Epithelial cell of esophagus (primary cell): ENCODE results near the gene POLR2A.

Experiments used
- DNase-seq: peaks from one replicate; pipeline ENCODE4 v3.0.0; 2010; ENCODE audit warnings: low read depth
- H3K4me3 ChIP-seq: 2 replicates; pipeline ENCODE4 v1.5.1; 2011; ENCODE audit warnings: mild to moderate bottlenecking, low read length, control low read depth
- CTCF ChIP-seq: IDR thresholded peaks from 2 replicates; pipeline ENCODE4 v1.5.1; 2011; ENCODE audit warnings: low read depth, mild to moderate bottlenecking, low read length, control low read depth, inconsistent platforms; ENCODE audit not compliant: insufficient read depth; ENCODE audit errors: missing control alignments

Gene POLR2A

GRCh38 chr17:7444682-7445618, 39.2 kb upstream of the POLR2A start, which contains the start of gene CHRNB1:
CHRNB1 (plus strand) TSS chr17:7445061; CDS start chr17:7445128, 67 bp downstream.
- H3K4me3 ChIP-seq = peak within 1 kb of the TSS; percentile 21
- DNase-seq = peak; percentile 50
- TF ChIP-seq CTCF = no peak

GRCh38 chr17:7445619-7445968, 38.6 kb upstream of the POLR2A start:
- peak; percentile 47 for DNase-seq
- no peak for TF ChIP-seq CTCF
- peak overlapping the region; percentile 21 for H3K4me3 ChIP-seq

GRCh38 chr17:7448461-7448860, 35.7 kb upstream of the POLR2A start:
- no peak for TF ChIP-seq CTCF

GRCh38 chr17:7459961-7460545, 24.1 kb upstream of the POLR2A start:
- DNase-seq = no peak
- H3K4me3 ChIP-seq = no peak overlapping the region
- TF ChIP-seq CTCF = no peak

More at GRCh38 chr17:7448461-7448860, 35.7 kb upstream of the POLR2A start:
- no peak for DNase-seq
- no peak overlapping the region for H3K4me3 ChIP-seq

- no peak for DNase-seq
- no peak for TF ChIP-seq CTCF
- no peak overlapping the region for H3K4me3 ChIP-seq
Observed at GRCh38 chr17:7460850-7461660, 23.1 kb upstream of the POLR2A start.

GRCh38 chr17:7462474-7463371, 21.4 kb upstream of the POLR2A start:
- no peak overlapping the region for H3K4me3 ChIP-seq
- no peak for TF ChIP-seq CTCF
- DNase-seq = no peak
